ENCODE measurements around the gene DPEP3. TPM values are rescaled to one million over a fixed set of nuclear protein-coding genes. Genes with fewer than 3 reads are reported as not detected.

The DPEP3 gene
- total RNA-seq, 1 donor from 2014 or later: not detected

- FAIRE-seq (no peak), DNase-seq (ENCODE audit: low read depth) (peak; percentile 45)
- TF ChIP-seq CTCF (IDR thresholded peaks at IDR 0.05; ENCODE audit: insufficient read depth, low read length, severe bottlenecking): no peak
- Histone ChIP-seq H3K36me3 (ENCODE audit: control insufficient read depth, insufficient read depth, low read length) (peaks cover 8% of the 10 kb centered on the region), H3K4me3 (ENCODE audit: low read depth, low read length) (peak overlapping the region; percentile 97), H3K27me3 (ENCODE audit: control insufficient read depth, insufficient read depth, low read length) (no peaks in the 10 kb centered on the region)
Observed at GRCh38 chr16:67936880-67937605, 43.3 kb downstream of the DPEP3 start.

GRCh38 chr16:67936124-67936879, 44.0 kb downstream of the DPEP3 start, which contains the start of gene PSMB10:
PSMB10 (minus strand) TSS chr16:67936850; CDS start chr16:67936749, 101 bp downstream.
- DNase-seq (ENCODE audit: low read depth): peak; percentile 29
- TF ChIP-seq CTCF (IDR thresholded peaks at IDR 0.05; ENCODE audit: insufficient read depth, low read length, severe bottlenecking): no peak
- FAIRE-seq: no peak
- H3K27me3 ChIP-seq (ENCODE audit: control insufficient read depth, insufficient read depth, low read length): no peaks in the 10 kb centered on the region
- H3K4me3 ChIP-seq (ENCODE audit: low read depth, low read length): peak within 1 kb of the TSS; percentile 97
- H3K36me3 ChIP-seq (ENCODE audit: control insufficient read depth, insufficient read depth, low read length): peaks cover 3% of the 10 kb centered on the region

- peak; percentile 96 for DNase-seq (ENCODE audit: low read depth)
- H3K36me3 ChIP-seq (ENCODE audit: control insufficient read depth, insufficient read depth, low read length): peaks cover 3% of the 10 kb centered on the region
- H3K4me3 ChIP-seq (ENCODE audit: low read depth, low read length): peak overlapping the region; percentile 97
- peak; percentile 70 for FAIRE-seq
- no peak for TF ChIP-seq CTCF (IDR thresholded peaks at IDR 0.05; ENCODE audit: insufficient read depth, low read length, severe bottlenecking)
- no peaks in the 10 kb centered on the region for H3K27me3 ChIP-seq (ENCODE audit: control insufficient read depth, insufficient read depth, low read length)
Observed at GRCh38 chr16:67935402-67936123, 44.7 kb downstream of the DPEP3 start.

- FAIRE-seq (no peak), DNase-seq (ENCODE audit: low read depth) (no peak)
- peaks cover 3% of the 10 kb centered on the region for H3K36me3 ChIP-seq (ENCODE audit: control insufficient read depth, insufficient read depth, low read length)
- peak overlapping the region; percentile 97 for H3K4me3 ChIP-seq (ENCODE audit: low read depth, low read length)
- no peaks in the 10 kb centered on the region for H3K27me3 ChIP-seq (ENCODE audit: control insufficient read depth, insufficient read depth, low read length)
- TF ChIP-seq CTCF (IDR thresholded peaks at IDR 0.05; ENCODE audit: insufficient read depth, low read length, severe bottlenecking): no peak
Observed at GRCh38 chr16:67935101-67935401, 45.2 kb downstream of the DPEP3 start.

GRCh38 chr16:67934306-67935100, 45.8 kb downstream of the DPEP3 start:
- Histone ChIP-seq H3K4me3 (ENCODE audit: low read depth, low read length) (no peak overlapping the region), H3K36me3 (ENCODE audit: control insufficient read depth, insufficient read depth, low read length) (peaks cover 3% of the 10 kb centered on the region), H3K27me3 (ENCODE audit: control insufficient read depth, insufficient read depth, low read length) (no peaks in the 10 kb centered on the region)
- FAIRE-seq: no peak
- DNase-seq (ENCODE audit: low read depth): no peak
- no peak for TF ChIP-seq CTCF (IDR thresholded peaks at IDR 0.05; ENCODE audit: insufficient read depth, low read length, severe bottlenecking)
